B cell (primary cell): Measurements from ENCODE around the gene KCNT2. TPM values are rescaled to one million over a fixed set of nuclear protein-coding genes. Genes with fewer than 3 reads are reported as not detected.

Experiments
- ATAC-seq: fragments of 200-7000 bp; cut with Tn5 transposase; one replicate; pipeline ENCODE4 v1.10.0; 2021; ENCODE audit warnings: low read depth, mild to moderate bottlenecking, moderate number of reproducible peaks, moderate library complexity
- CTCF ChIA-PET: fragments of 350-600 bp; sonication (Branson Sonifier 250); formaldehyde crosslinking; loops from one replicate; lab custom pipeline; 2021; ENCODE audit warnings: antibody characterized with exemption, inconsistent platforms; lab: Charles Lee
- POLR2A ChIA-PET: fragments of 350-600 bp; sonication (Branson Sonifier 250); formaldehyde crosslinking; loops from one replicate; lab custom pipeline; 2021; ENCODE audit warnings: antibody characterized with exemption; lab: Charles Lee
- DNase-seq: peaks from one replicate; pipeline ENCODE4 v3.0.0; 2013
- H2AFZ ChIP-seq: 2 replicates; pipeline ENCODE4 v1.6.1; 2012; ENCODE audit warnings: mild to moderate bottlenecking, low read depth, low read length; ENCODE audit not compliant: insufficient read depth, poor library complexity, severe bottlenecking
- H3K27ac ChIP-seq, 2 donors: 1 replicate in 1 of 2; 2 replicates in 1 of 2; pipeline ENCODE4 v1.5.1; 2012 to 2013; ENCODE audit warnings: low read length in 2 of 2, mild to moderate bottlenecking in 2 of 2, moderate library complexity in 1 of 2
- H3K27me3 ChIP-seq, 4 experiments: fragments of 200-600 bp in 1 of 4; sonication (generic) in 1 of 4; replicated peaks in 1 of 4; 1 replicate in 2 of 4; 2 replicates in 2 of 4; pipeline versions ENCODE4 v1.6.1 to v1.7.0; 2013 to 2016; ENCODE audit warnings: low read length in 3 of 4, mild to moderate bottlenecking in 2 of 4, mixed read lengths in 1 of 4, moderate library complexity in 1 of 4; ENCODE audit not compliant: insufficient read depth in 4 of 4, control insufficient read depth in 3 of 4; ENCODE audit errors: control extremely low read depth in 1 of 4
- H3K36me3 ChIP-seq, 2 experiments: replicated peaks in 1 of 2; 1 replicate in 1 of 2; 2 replicates in 1 of 2; pipeline versions ENCODE4 v1.6.1 to v1.7.1; 2013; ENCODE audit warnings: low read length in 1 of 2; ENCODE audit not compliant: insufficient read depth in 2 of 2, control insufficient read depth in 1 of 2; ENCODE audit errors: control extremely low read depth in 1 of 2, extremely low read depth in 1 of 2
- H3K4me1 ChIP-seq, 2 donors: fragments of 200-600 bp in 1 of 2; sonication (generic) in 1 of 2; 1 replicate in 1 of 2; 2 replicates in 1 of 2; pipeline versions ENCODE4 v1.5.1 to v1.6.1; 2013 to 2017; ENCODE audit warnings: low read length in 2 of 2; ENCODE audit not compliant: control insufficient read depth in 2 of 2, insufficient read depth in 2 of 2
- H3K4me2 ChIP-seq: replicated peaks from 2 replicates; pipeline ENCODE3; 2012; ENCODE audit warnings: mild to moderate bottlenecking, low read depth, low read length; ENCODE audit not compliant: poor library complexity, severe bottlenecking
- H3K4me3 ChIP-seq, 5 experiments: fragments of 200-600 bp in 1 of 5; sonication (generic) in 1 of 5; 1 replicate in 3 of 5; 2 replicates in 2 of 5; pipeline versions ENCODE4 v1.5.1 to v1.7.0; 2011 to 2016; ENCODE audit warnings: low read length in 4 of 5, mild to moderate bottlenecking in 4 of 5, low read depth in 2 of 5, control low read depth in 1 of 5, moderate library complexity in 1 of 5; ENCODE audit not compliant: insufficient read depth in 1 of 5; ENCODE audit errors: control extremely low read depth in 1 of 5, extremely low read depth in 1 of 5
- H3K79me2 ChIP-seq: fragments of 200-600 bp; sonication (generic); one replicate; pipeline ENCODE4 v1.6.0; 2016; ENCODE audit warnings: low read length; ENCODE audit not compliant: control insufficient read depth, insufficient read depth
- H3K9ac ChIP-seq: fragments of 200-600 bp; sonication (generic); 2 replicates; pipeline ENCODE4 v1.6.1; 2017; ENCODE audit warnings: mild to moderate bottlenecking, low read length, moderate library complexity
- H3K9me3 ChIP-seq, 3 donors: one replicate each; pipeline versions ENCODE4 v1.6.1 to v1.7.1; 2013; ENCODE audit warnings: low read length in 2 of 3; ENCODE audit not compliant: control insufficient read depth in 2 of 3, insufficient read depth in 1 of 3; ENCODE audit errors: control extremely low read depth in 1 of 3
- H4K20me1 ChIP-seq: 2 replicates; pipeline ENCODE4 v1.6.0; 2012; ENCODE audit warnings: mild to moderate bottlenecking, low read length; ENCODE audit not compliant: insufficient read depth, control insufficient read depth, poor library complexity, severe bottlenecking
- H3K27ac Mint-ChIP-seq: one replicate; pipeline ENCODE4 v1.8.0; 2021; ENCODE audit warnings: mixed read lengths
- H3K27me3 Mint-ChIP-seq: one replicate; pipeline ENCODE4 v1.8.0; 2021; ENCODE audit warnings: mixed read lengths
- H3K4me1 Mint-ChIP-seq: one replicate; pipeline ENCODE4 v1.8.0; 2021; ENCODE audit warnings: mixed read lengths
- H3K4me3 Mint-ChIP-seq: one replicate; pipeline ENCODE4 v1.8.0; 2021; ENCODE audit warnings: mixed read lengths
- H3K9me3 Mint-ChIP-seq: one replicate; pipeline ENCODE4 v1.8.0; 2022; ENCODE audit warnings: mixed read lengths; ENCODE audit not compliant: insufficient read depth
- CTCF ChIP-seq: fragments of 200-600 bp; IDR thresholded peaks from one replicate; pipeline ENCODE4 v1.8.0; 2022; ENCODE audit warnings: antibody characterized with exemption, mild to moderate bottlenecking
- EZH2 ChIP-seq: IDR thresholded peaks from 2 replicates; pipeline ENCODE4 v1.6.1; 2012; ENCODE audit warnings: borderline replicate concordance, low read depth, mild to moderate bottlenecking, moderate library complexity, low read length; ENCODE audit not compliant: insufficient read depth, poor library complexity, severe bottlenecking
- WGBS: methylation state at CpG from one replicate; pipeline ENCODE4 v1.1.5; 2013; ENCODE audit warnings: missing lambda C conversion rate; ENCODE audit not compliant: insufficient coverage; 5-methylcytosine and 5-hydroxymethylcytosine counted together
- intact Hi-C: fragments of 100-400 bp; cut with micrococcal nuclease; formaldehyde crosslinking; loops from one replicate; pipeline ENCODE4 v1.10.0; 2022
- polyA plus RNA-seq: library from polyadenylated mRNA; depleted of rRNA; stranded (reverse); fragments of >200 nt; gene quantifications from 2 replicates; pipeline ENCODE4 v1.2.3, GENCODE V29; 2012
- total RNA-seq, 2 donors: library from RNA; stranded (reverse); fragments of 120-200 nt in 1 of 2; gene quantifications; 1 replicate in 1 of 2; 2 replicates in 1 of 2; pipeline versions ENCODE4 v1.2.3 to v1.2.4, GENCODE V29; 2013 to 2022

The KCNT2 gene
- total and polyA plus RNA-seq, 2 donors (not counting 1 experiment from before 2014, with no cell fraction given), result not detected

- H3K27ac ChIP-seq, result no peak overlapping the region
Measured at GRCh38 chr1:196382383-196382782, 225.9 kb downstream of the KCNT2 start.

GRCh38 chr1:196381544-196381943 lies 226.7 kb downstream of the KCNT2 start:
- Histone ChIP-seq H4K20me1 (no peaks in the 10 kb centered on the region), H3K36me3 (no peaks in the 10 kb centered on the region), H3K27ac (no peak overlapping the region), H2AFZ (no peak overlapping the region), H3K79me2 (no peaks in the 10 kb centered on the region), H3K4me3 (no peak overlapping the region), H3K27me3 (no peaks in the 10 kb centered on the region), H3K9ac (no peak overlapping the region), H3K9me3 (no peaks in the 10 kb centered on the region), H3K4me2 (no peak overlapping the region), H3K4me1 (no peaks in the 10 kb centered on the region)
- no peak overlapping the region for H3K27ac Mint-ChIP-seq
- ATAC-seq (no peak), DNase-seq (no peak)
- H3K27me3 Mint-ChIP-seq, result no peaks in the 10 kb centered on the region
- no peaks in the 10 kb centered on the region for H3K4me1 Mint-ChIP-seq
- POLR2A ChIA-PET, result no interaction called here
- intact Hi-C loops, result no loop called here
- H3K9me3 Mint-ChIP-seq, result peaks cover 3% of the 10 kb centered on the region
- CTCF ChIA-PET, result no interaction called here
- no peak overlapping the region for H3K4me3 Mint-ChIP-seq
- no CpG with 5 or more reads among the region's 4 CpGs for WGBS
- TF ChIP-seq EZH2, result no peak
- no peak for TF ChIP-seq CTCF

More at GRCh38 chr1:196382383-196382782, 225.9 kb downstream of the KCNT2 start:
- ChIA-PET CTCF (no interaction called here), POLR2A (no interaction called here)
- intact Hi-C loops, result no loop called here
- H3K27ac Mint-ChIP-seq, result no peak overlapping the region
- WGBS, result no CpG with 5 or more reads among the region's 6 CpGs
- no peaks in the 10 kb centered on the region for H3K27me3 Mint-ChIP-seq
- H3K4me3 Mint-ChIP-seq, result no peak overlapping the region
- Histone ChIP-seq H3K9me3 (no peaks in the 10 kb centered on the region), H3K4me3 (no peak overlapping the region), H2AFZ (no peak overlapping the region), H3K27me3 (no peaks in the 10 kb centered on the region), H3K4me2 (no peak overlapping the region), H3K4me1 (no peaks in the 10 kb centered on the region), H3K36me3 (no peaks in the 10 kb centered on the region), H3K79me2 (no peaks in the 10 kb centered on the region), H4K20me1 (no peaks in the 10 kb centered on the region), H3K9ac (no peak overlapping the region)
- ATAC-seq, result no peak
- H3K4me1 Mint-ChIP-seq, result no peaks in the 10 kb centered on the region
- DNase-seq, result no peak
- H3K9me3 Mint-ChIP-seq, result peaks cover 3% of the 10 kb centered on the region
- TF ChIP-seq EZH2 (no peak), CTCF (no peak)
